Osteocyte (in vitro differentiated cells): Measurements from ENCODE around the gene SLC27A1. TPM values are rescaled to one million over a fixed set of nuclear protein-coding genes. Genes with fewer than 3 reads are reported as not detected.

Experiments
- DNase-seq: peaks from one replicate; pipeline ENCODE4 v3.0.0; 2021; ENCODE audit warnings: mixed read lengths; ENCODE audit not compliant: unreplicated experiment; ENCODE audit errors: extremely low spot score
- H3K27ac Mint-ChIP-seq: one replicate; pipeline ENCODE4 v1.8.0; 2021; ENCODE audit warnings: mild to moderate bottlenecking, mixed read lengths; ENCODE audit not compliant: unreplicated experiment
- H3K27me3 Mint-ChIP-seq: one replicate; pipeline ENCODE4 v1.8.0; 2021; ENCODE audit warnings: mixed read lengths; ENCODE audit not compliant: unreplicated experiment
- H3K36me3 Mint-ChIP-seq: one replicate; pipeline ENCODE4 v1.8.0; 2021; ENCODE audit warnings: mixed read lengths; ENCODE audit not compliant: unreplicated experiment
- H3K4me1 Mint-ChIP-seq: one replicate; pipeline ENCODE4 v1.8.0; 2021; ENCODE audit warnings: mixed read lengths; ENCODE audit not compliant: unreplicated experiment
- H3K4me3 Mint-ChIP-seq: one replicate; pipeline ENCODE4 v1.8.0; 2021; ENCODE audit warnings: mild to moderate bottlenecking, moderate library complexity, mixed read lengths; ENCODE audit not compliant: unreplicated experiment
- H3K9me3 Mint-ChIP-seq: one replicate; pipeline ENCODE4 v1.8.0; 2021; ENCODE audit warnings: mixed read lengths; ENCODE audit not compliant: unreplicated experiment
- CTCF ChIP-seq: fragments of 200-600 bp; sonication (generic); IDR thresholded peaks from 2 replicates; pipeline ENCODE4 v1.5.0; 2021; ENCODE audit warnings: antibody characterized with exemption, mild to moderate bottlenecking, moderate library complexity
- long read RNA-seq: library from polyadenylated mRNA; unstranded; transcript quantifications from one replicate; pipeline ENCODE4 v2.0.0, GENCODE V29; 2021
- total RNA-seq: library from RNA; stranded (reverse); gene quantifications from 2 replicates; pipeline ENCODE4 v1.2.1, GENCODE V29; 2021

Gene SLC27A1
- 12.5 and 14.8 TPM in 2 replicates for total RNA-seq
- long read RNA-seq, partial matches to known transcripts = 1 of 4 reads
- long read RNA-seq, other reads (novel, unspliced or antisense) = 3 of 4 reads

- H3K27ac Mint-ChIP-seq = peak within 1 kb of the TSS; percentile 96
- peak within 1 kb of the TSS; percentile 93 for H3K4me3 Mint-ChIP-seq
- H3K9me3 Mint-ChIP-seq = no peaks in the 10 kb centered on the region
- H3K27me3 Mint-ChIP-seq = no peaks in the 10 kb centered on the region
- H3K36me3 Mint-ChIP-seq = no peaks in the 10 kb centered on the region
- TF ChIP-seq CTCF = no peak
- peak; percentile 100 for DNase-seq
- H3K4me1 Mint-ChIP-seq = peaks cover 30% of the 10 kb centered on the region
Observed at GRCh38 chr19:17470068-17470841, at the start of gene SLC27A1. Gene SLC27A1, plus strand, starts transcription at chr19:17470524. Its CDS starts 17 bp downstream, at chr19:17470541.

DNA sequence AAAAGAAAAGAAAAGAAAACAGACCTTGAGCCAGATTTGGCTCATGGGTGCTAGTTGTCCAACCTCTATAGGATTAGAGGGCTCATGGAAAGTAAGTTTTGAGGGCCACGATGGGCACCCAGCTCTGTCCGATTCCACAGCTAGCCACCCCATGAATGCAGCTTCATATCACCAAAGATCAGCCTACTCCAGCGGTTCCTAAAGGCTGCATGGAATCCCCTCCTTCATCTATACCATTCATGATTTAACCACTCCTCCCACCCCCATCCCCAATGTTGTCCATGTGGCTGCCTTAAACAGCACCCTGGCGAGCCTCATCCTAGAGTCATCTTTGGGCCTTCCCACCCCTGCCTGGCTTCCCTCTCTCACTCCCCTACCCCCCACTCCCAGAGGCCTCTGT, 48.4 kb upstream of the SLC27A1 start:
- H3K27ac Mint-ChIP-seq = no peak overlapping the region
- TF ChIP-seq CTCF = no peak
- DNase-seq = no peak
- no peak overlapping the region for H3K4me3 Mint-ChIP-seq
- peaks cover 3% of the 10 kb centered on the region for H3K36me3 Mint-ChIP-seq
- H3K9me3 Mint-ChIP-seq = no peaks in the 10 kb centered on the region
- peaks cover under 1% of the 10 kb centered on the region for H3K27me3 Mint-ChIP-seq
- peaks cover 21% of the 10 kb centered on the region for H3K4me1 Mint-ChIP-seq

- Mint-ChIP-seq H3K27me3 (no peaks in the 10 kb centered on the region), H3K9me3 (no peaks in the 10 kb centered on the region), H3K4me1 (peaks cover 21% of the 10 kb centered on the region), H3K4me3 (no peak overlapping the region), H3K36me3 (peaks cover 3% of the 10 kb centered on the region), H3K27ac (no peak overlapping the region)
- no peak for TF ChIP-seq CTCF
- no peak for DNase-seq
Observed at GRCh38 chr19:17423429-17424208, 46.7 kb upstream of the SLC27A1 start.

- TF ChIP-seq CTCF = peak; percentile 57
- H3K27me3 Mint-ChIP-seq = no peaks in the 10 kb centered on the region
- no peaks in the 10 kb centered on the region for H3K9me3 Mint-ChIP-seq
- no peak overlapping the region for H3K4me3 Mint-ChIP-seq
- peaks cover 13% of the 10 kb centered on the region for H3K4me1 Mint-ChIP-seq
- peaks cover 3% of the 10 kb centered on the region for H3K36me3 Mint-ChIP-seq
- DNase-seq = no peak
- no peak overlapping the region for H3K27ac Mint-ChIP-seq
Observed at GRCh38 chr19:17424743-17425365, 45.5 kb upstream of the SLC27A1 start.
